C4-2B (cell line): Measurements from ENCODE around the gene OR2G3.

Source experiments
- ZFX ChIP-seq: fragments of 450-650 bp; IDR thresholded peaks from 2 replicates; pipeline ENCODE4 v1.6.1; 2017
- TF ChIP-seq, protein P1 (sequence below): fragments of 450-650 bp; conservative IDR thresholded peaks from 2 replicates; pipeline ENCODE4 v1.5.1; 2017; ENCODE audit warnings: mild to moderate bottlenecking

DNA sequence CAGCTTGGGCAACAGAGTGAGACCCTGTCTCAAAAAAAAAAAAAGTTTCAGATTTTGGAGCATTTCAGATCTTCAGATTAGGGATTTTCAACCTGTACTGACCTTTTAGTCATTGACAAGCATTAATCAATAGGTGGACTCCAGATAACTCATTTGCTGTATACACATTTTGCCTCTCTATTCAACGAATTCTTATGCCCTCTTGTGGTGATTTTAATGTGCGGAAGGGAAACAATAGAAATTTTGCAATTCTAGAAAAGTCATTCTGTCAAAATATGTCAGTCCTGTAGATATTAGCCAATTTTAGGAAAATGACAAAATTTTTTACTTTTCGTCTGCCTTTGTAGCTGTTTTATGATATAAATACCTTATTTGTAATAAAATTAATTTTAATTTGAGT, 28.9 kb upstream of the OR2G3 start:
- TF ChIP-seq, protein P1, sequence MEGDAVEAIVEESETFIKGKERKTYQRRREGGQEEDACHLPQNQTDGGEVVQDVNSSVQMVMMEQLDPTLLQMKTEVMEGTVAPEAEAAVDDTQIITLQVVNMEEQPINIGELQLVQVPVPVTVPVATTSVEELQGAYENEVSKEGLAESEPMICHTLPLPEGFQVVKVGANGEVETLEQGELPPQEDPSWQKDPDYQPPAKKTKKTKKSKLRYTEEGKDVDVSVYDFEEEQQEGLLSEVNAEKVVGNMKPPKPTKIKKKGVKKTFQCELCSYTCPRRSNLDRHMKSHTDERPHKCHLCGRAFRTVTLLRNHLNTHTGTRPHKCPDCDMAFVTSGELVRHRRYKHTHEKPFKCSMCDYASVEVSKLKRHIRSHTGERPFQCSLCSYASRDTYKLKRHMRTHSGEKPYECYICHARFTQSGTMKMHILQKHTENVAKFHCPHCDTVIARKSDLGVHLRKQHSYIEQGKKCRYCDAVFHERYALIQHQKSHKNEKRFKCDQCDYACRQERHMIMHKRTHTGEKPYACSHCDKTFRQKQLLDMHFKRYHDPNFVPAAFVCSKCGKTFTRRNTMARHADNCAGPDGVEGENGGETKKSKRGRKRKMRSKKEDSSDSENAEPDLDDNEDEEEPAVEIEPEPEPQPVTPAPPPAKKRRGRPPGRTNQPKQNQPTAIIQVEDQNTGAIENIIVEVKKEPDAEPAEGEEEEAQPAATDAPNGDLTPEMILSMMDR, result peak; percentile 74
- TF ChIP-seq ZFX, result no peak
